Hepatic stellate cell (primary cell): ENCODE measurements around the gene DNAJC16.

Experiments
- DNase-seq: peaks from one replicate; pipeline ENCODE4 v3.0.0; 2011; ENCODE audit warnings: low spot score

DNAJC16 gene

GRCh38 chr1:15620902-15621682, 94.4 kb downstream of the DNAJC16 start:
- DNase-seq, result no peak

- DNase-seq, result no peak
Measured at GRCh38 chr1:15621975-15622374, 95.3 kb downstream of the DNAJC16 start.

GRCh38 chr1:15622712-15623373, 96.2 kb downstream of the DNAJC16 start:
- DNase-seq, result no peak

GRCh38 chr1:15623435-15623834, 96.8 kb downstream of the DNAJC16 start:
- DNase-seq, result no peak

GRCh38 chr1:15624133-15624714, 97.6 kb downstream of the DNAJC16 start:
- DNase-seq, result no peak

- DNase-seq, result no peak
Measured at GRCh38 chr1:15625056-15625917, 98.6 kb downstream of the DNAJC16 start.
